Prostate gland (tissue), 2 donors: ENCODE results near the gene CNTRL.

Source experiments
- POLR2A ChIP-seq: fragments of 450-650 bp; IDR thresholded peaks from one replicate; pipeline ENCODE4 v1.6.1; 2016; ENCODE audit warnings: antibody characterized with exemption, mild to moderate bottlenecking
- POLR2AphosphoS5 ChIP-seq: sonication (generic); formaldehyde crosslinking; IDR thresholded peaks from one replicate; pipeline ENCODE4 v1.6.1; 2017; ENCODE audit warnings: antibody characterized with exemption
- TF ChIP-seq, protein P1 (sequence below), 4 experiments: fragments of 200-600 bp in 2 of 4; fragments of 450-650 bp in 2 of 4; sonication (generic) in 2 of 4; IDR thresholded peaks; 1 replicate in 3 of 4; 2 replicates in 1 of 4; pipeline ENCODE4 v1.5.1; 2016 to 2019; ENCODE audit warnings: antibody characterized with exemption in 4 of 4, mild to moderate bottlenecking in 2 of 4, moderate library complexity in 2 of 4

DNA sequence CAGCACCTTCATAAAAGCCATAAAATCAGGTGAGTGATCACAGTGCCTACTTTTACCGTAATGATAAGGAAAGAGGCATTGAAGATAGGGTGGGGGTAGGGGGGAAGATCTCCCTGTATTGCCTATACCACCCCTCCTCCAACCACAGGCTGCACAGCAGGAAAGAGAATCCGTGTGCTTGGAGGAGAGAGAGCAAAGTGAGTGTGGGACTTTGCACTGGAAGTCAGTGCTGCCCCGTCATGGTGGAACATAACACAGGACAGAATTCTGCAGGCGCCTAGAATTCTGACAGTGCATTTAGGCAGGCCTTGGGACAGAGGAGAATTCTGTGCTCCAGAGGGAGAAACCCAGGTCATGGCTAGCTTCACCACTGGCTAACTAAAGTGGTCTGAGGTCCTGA lies 21.2 kb upstream of the CNTRL start:
- TF ChIP-seq, protein P1, sequence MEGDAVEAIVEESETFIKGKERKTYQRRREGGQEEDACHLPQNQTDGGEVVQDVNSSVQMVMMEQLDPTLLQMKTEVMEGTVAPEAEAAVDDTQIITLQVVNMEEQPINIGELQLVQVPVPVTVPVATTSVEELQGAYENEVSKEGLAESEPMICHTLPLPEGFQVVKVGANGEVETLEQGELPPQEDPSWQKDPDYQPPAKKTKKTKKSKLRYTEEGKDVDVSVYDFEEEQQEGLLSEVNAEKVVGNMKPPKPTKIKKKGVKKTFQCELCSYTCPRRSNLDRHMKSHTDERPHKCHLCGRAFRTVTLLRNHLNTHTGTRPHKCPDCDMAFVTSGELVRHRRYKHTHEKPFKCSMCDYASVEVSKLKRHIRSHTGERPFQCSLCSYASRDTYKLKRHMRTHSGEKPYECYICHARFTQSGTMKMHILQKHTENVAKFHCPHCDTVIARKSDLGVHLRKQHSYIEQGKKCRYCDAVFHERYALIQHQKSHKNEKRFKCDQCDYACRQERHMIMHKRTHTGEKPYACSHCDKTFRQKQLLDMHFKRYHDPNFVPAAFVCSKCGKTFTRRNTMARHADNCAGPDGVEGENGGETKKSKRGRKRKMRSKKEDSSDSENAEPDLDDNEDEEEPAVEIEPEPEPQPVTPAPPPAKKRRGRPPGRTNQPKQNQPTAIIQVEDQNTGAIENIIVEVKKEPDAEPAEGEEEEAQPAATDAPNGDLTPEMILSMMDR (IDR thresholded peaks at IDR 0.05) = no peak
- TF ChIP-seq POLR2AphosphoS5 (no peak), POLR2A (no peak)
